Measurements from ENCODE around the gene WFIKKN2. TPM values are rescaled to one million over a fixed set of nuclear protein-coding genes. Genes with fewer than 3 reads are reported as not detected.

The WFIKKN2 gene
- total RNA-seq, 1 experiment from 2014 or later = not detected

DNA sequence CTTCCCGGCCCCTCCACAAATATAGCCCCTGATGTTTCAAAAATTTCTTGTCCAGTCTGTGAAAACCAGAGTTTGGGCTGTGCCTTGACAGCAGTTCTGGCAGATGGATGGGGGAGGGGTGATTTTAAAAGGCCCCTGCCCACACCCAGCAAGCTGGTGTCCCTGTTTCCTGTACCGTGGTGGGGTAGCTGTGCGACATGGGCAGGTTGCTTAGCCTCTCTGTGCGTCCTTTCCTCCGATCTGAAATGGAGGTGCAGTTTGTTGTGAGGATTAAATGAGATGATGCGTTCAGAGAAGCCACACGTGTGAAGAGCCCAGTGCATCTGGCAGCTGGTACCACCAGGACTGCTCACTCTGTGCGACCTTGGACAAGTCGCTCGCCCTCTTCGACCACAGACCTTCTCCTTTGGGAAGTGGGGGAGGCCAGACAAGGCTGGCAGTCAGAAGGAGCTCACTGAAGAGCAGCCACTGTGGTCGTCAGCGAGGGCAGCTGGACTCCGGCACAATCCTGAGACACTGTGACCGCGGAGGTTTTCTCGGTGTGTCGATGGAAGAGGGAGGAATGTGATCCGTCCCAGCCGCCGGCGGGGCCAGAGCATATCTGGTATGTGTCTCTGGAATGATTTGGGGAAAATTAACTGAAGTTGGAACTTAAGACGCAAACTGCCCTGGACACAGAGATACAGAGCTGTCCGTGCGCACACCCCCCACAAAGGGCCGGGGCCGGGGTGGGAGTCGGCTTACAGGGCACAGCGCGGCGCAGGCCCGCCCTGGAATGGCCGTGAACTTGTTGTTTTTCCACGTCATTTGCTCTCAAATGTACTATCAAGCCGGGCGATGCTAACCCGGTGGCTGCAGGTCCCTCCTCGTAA lies 721 bp upstream of the WFIKKN2 start:
- peak; percentile 59 for DNase-seq (ENCODE audit: low read depth)

GRCh38 chr17:50836826-50837225 lies 1.4 kb downstream of the WFIKKN2 start:
- DNase-seq (ENCODE audit: low read depth) = no peak

GRCh38 chr17:50837286-50837979 lies 2.0 kb downstream of the WFIKKN2 start:
- DNase-seq (ENCODE audit: low read depth) = no peak

DNA sequence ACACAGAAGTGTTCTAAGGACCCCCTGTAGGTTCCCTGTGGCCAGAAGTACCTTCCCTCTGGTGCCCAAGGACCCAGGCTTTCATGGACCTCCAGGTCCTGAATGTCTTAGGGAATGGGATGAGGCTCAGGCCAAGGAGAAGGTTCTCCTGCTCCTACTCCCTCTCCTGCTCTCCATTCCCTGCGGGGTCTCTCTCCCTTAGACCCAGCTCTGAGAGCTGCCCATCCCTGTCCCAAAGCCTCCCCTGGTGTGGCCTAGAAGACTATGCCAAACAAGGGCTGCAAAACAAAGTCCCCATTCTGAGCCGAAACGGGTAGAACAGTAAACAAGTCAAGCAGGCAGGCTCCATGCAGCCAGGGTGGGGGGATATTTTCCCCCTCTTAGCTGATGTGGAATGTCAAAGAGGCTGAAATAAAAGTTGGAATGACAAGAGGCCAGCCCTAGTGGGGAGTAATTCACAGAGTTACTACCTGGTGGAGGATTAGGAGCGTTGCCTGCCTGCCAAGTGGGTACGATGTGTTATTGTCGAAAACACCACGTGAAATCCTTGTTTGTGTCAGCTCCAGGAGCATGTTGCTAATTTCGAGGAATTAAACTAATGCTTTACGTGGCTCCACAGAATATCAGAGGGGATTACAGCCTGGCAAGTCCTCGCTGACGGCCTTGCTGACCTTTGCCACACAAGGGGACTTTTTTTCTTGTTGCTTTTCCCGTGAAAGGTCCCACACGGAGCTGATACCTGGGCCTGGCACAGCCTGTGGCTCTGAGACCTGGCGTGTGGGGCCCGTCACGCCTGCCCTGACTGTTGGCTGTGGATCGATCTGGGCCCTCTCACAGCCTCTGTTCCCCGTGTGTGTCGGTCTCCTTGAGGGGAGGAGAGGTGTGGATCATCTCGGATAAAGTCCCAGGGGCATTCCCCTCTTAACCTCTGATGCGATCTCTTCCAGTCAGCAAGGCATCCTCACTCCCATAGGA lies 2.9 kb downstream of the WFIKKN2 start:
- no peak for DNase-seq (ENCODE audit: low read depth)

DNA sequence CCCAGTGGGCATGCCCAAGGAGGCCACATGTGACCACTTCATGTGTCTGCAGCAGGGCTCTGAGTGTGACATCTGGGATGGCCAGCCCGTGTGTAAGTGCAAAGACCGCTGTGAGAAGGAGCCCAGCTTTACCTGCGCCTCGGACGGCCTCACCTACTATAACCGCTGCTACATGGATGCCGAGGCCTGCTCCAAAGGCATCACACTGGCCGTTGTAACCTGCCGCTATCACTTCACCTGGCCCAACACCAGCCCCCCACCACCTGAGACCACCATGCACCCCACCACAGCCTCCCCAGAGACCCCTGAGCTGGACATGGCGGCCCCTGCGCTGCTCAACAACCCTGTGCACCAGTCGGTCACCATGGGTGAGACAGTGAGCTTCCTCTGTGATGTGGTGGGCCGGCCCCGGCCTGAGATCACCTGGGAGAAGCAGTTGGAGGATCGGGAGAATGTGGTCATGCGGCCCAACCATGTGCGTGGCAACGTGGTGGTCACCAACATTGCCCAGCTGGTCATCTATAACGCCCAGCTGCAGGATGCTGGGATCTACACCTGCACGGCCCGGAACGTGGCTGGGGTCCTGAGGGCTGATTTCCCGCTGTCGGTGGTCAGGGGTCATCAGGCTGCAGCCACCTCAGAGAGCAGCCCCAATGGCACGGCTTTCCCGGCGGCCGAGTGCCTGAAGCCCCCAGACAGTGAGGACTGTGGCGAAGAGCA lies 4.4 kb downstream of the WFIKKN2 start:
- DNase-seq (ENCODE audit: low read depth) = no peak

GRCh38 chr17:50840311-50840851 lies 5.0 kb downstream of the WFIKKN2 start:
- DNase-seq (ENCODE audit: low read depth) = no peak

DNA sequence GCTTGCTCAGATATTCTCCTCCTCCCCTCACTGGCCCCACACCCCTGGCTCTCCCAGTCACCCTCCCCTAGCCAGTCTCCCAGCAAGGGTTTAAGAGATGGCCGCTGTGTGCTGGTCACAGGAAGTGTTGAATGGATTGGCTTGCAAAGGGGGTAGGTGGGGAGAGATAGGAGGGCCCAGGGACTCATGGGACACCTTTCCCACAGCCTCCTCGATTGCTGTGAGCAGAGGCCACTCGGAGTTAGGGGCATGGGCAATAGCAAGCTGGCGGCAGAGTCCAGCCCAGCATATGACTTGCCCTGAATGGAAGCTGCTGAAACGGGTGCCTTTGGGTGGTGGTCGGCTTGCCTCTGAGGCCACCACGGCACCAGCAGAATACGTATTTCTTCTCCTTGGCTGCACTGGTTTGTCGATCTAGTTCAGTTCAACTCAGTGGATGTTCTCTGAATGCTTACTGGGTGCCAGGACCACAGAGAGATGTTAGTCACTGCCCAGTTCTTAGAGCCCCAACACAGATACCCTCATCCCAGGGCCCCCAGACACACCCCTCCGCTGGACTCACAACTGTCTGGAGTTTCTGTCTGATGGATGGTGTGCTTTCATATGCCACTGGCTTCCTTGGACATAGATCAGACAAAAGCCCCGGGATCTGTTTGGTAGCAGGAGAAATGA lies 6.0 kb downstream of the WFIKKN2 start:
- DNase-seq (ENCODE audit: low read depth) = no peak

- DNase-seq (ENCODE audit: low read depth) = peak; percentile 50
Measured at GRCh38 chr17:50841949-50842354, 6.6 kb downstream of the WFIKKN2 start.

DNA sequence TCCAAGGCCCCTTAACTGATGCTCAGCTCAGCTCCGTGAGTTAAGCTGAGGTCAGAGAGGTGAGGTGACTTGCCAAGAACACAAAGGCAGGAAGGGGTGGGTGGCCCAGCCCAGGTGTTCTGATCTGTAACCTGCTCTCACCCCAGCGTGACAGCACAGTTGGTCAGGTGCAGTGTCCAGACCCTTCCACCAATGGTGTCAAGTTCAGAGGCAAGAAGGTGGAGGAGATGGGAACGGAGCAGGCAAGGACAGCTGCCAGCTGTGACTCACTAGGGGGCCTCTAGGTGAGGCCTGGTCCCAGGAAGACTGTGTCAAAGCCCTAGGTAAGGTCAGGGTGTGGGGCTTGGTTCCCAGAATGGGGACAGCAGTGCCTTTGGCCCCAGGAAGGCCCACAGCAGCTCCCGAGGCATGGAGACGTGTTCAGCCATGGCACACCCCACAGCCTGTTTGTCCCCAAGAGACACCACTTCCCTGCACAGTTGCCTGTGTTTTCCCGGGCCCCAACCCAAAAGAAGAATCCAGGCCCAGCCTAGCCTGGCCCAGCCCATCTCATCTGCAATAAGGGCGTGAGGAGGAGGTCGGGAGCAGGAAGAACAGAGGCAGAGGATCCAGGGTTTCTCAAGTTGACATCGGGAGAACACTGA lies 7.2 kb downstream of the WFIKKN2 start:
- no peak for DNase-seq (ENCODE audit: low read depth)

DNA sequence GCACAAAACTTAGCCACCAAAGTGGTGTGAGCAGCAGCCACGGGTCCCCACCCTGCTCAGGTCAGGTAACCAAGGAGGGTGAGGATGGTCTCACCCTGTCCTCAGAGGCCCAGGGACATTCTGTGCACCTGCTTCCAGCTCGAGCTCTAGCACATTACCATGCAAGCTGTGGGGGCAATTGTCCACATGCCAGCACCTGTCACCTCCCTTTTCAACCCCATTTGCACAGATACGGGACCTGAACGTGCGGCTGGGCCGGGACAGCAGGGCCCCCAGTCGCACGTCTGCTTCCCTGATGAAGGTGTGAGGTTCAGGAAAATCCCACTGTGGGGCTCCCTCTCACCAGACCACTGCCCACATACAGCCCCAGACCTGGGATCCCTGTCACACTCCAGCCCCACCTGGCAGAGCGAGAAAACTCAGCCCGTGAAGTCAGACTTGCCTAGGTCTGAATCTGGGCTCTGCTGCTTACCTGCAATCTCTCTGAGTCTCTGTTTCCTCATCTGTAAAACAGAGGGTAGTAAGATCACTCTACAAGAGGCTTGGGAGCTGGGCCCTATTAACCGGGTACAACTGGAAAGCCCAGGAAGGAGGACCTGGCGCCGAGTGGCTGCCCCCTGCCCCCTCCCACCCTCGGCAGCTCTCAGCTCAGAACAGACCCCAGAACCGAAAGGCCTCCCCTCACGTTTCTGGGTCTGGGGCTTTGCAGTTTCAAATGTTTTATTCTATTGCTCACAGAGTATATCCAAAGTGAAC lies 7.9 kb downstream of the WFIKKN2 start:
- no peak for DNase-seq (ENCODE audit: low read depth)

GRCh38 chr17:50844117-50844700 lies 8.8 kb downstream of the WFIKKN2 start:
- DNase-seq (ENCODE audit: low read depth) = no peak

GRCh38 chr17:50845240-50846147 lies 10.1 kb downstream of the WFIKKN2 start:
- no peak for DNase-seq (ENCODE audit: low read depth)

DNA sequence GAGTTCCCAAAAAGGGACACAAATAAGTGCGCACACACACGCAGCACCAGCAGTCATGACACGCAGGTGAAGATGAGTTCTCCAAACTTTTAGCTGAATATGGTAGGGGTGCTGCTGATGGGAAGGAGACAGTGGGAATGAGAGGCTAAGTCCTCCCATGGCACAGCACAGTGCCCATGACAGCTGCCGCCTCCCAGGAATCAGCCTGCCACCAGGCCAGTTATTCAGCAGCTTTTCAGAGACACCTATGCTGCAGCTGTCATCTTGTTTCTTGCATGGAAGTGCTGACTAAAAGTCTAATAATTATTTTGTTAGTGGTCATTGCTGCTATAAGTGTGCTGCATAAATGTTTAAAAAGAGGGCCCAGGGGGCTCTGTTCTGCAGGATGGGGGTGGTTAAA lies 12.2 kb downstream of the WFIKKN2 start:
- DNase-seq (ENCODE audit: low read depth) = no peak

DNA sequence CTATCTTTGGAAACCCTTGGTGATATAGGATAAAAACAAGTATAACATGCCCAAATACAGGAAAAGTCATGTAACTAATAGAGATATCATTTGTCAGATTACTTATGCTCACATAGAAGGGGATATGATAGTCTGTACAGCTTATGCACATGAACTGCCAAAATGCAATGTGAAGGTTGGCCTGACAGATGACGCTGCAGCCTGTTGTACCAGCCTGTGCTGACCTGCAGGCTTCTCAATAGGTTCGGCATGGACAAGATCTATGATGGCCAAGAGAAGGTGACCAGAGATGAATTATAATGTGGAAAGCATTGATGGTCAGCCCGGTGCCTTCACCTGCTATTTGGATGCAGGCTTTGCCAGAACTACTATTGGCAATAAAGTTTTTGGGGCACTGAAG lies 12.7 kb downstream of the WFIKKN2 start:
- DNase-seq (ENCODE audit: low read depth) = no peak

- no peak for DNase-seq (ENCODE audit: low read depth)
Measured at GRCh38 chr17:50848711-50849110, 13.3 kb downstream of the WFIKKN2 start.

GRCh38 chr17:50850640-50851039 lies 15.3 kb downstream of the WFIKKN2 start:
- DNase-seq (ENCODE audit: low read depth) = no peak

GRCh38 chr17:50853015-50853615 lies 17.7 kb downstream of the WFIKKN2 start:
- DNase-seq (ENCODE audit: low read depth) = no peak

Measured in LHCN-M2 (cell line).